ENCODE measurements around the gene C1orf21. TPM values are rescaled to one million over a fixed set of nuclear protein-coding genes. Genes with fewer than 3 reads are reported as not detected.

C1orf21 gene
- total RNA-seq, 2 donors from 2014 or later: 68.1 to 81.1 TPM

GRCh38 chr1:184443624-184444023 is 56.8 kb downstream of the C1orf21 start:
- intact Hi-C loops (cut with DNase I): no loop called here

GRCh38 chr1:184445997-184446396 is 59.2 kb downstream of the C1orf21 start:
- Histone ChIP-seq H3K36me3 (no peaks in the 10 kb centered on the region), H3K4me3 (no peak overlapping the region), H3K27me3 (no peaks in the 10 kb centered on the region), H3K27ac (no peak overlapping the region), H3K9me3 (no peaks in the 10 kb centered on the region), H3K4me1 (peaks cover 4% of the 10 kb centered on the region), H3K9ac (ENCODE audit: low read depth in 2 of 2, low read length in 2 of 2) (no peak overlapping the region)
- intact Hi-C loops (cut with DNase I): no loop called here
- TF ChIP-seq CTCF (IDR thresholded peaks at IDR 0.05): no peak
- DNase-seq: no peak

More at GRCh38 chr1:184443624-184444023, 56.8 kb downstream of the C1orf21 start:
- H3K36me3 ChIP-seq: no peaks in the 10 kb centered on the region
- H3K4me3 ChIP-seq: no peak overlapping the region
- no peak overlapping the region for H3K9ac ChIP-seq (ENCODE audit: low read depth in 2 of 2, low read length in 2 of 2)
- H3K27me3 ChIP-seq: no peaks in the 10 kb centered on the region
- no peak for DNase-seq
- no peak for TF ChIP-seq CTCF (IDR thresholded peaks at IDR 0.05)
- H3K4me1 ChIP-seq: peaks cover 4% of the 10 kb centered on the region
- no peaks in the 10 kb centered on the region for H3K9me3 ChIP-seq
- no peak overlapping the region for H3K27ac ChIP-seq

GRCh38 chr1:184447651-184448185 is 60.9 kb downstream of the C1orf21 start:
- H3K27ac ChIP-seq: no peak overlapping the region
- no peak overlapping the region for H3K4me3 ChIP-seq
- no peaks in the 10 kb centered on the region for H3K36me3 ChIP-seq
- no peak for DNase-seq
- no peaks in the 10 kb centered on the region for H3K9me3 ChIP-seq
- no peak overlapping the region for H3K9ac ChIP-seq (ENCODE audit: low read depth in 2 of 2, low read length in 2 of 2)
- intact Hi-C loops (cut with DNase I): no loop called here
- no peaks in the 10 kb centered on the region for H3K27me3 ChIP-seq
- no peak for TF ChIP-seq CTCF (IDR thresholded peaks at IDR 0.05)
- H3K4me1 ChIP-seq: no peaks in the 10 kb centered on the region

GRCh38 chr1:184449916-184450315 is 63.1 kb downstream of the C1orf21 start:
- Histone ChIP-seq H3K27me3 (no peaks in the 10 kb centered on the region), H3K4me1 (no peaks in the 10 kb centered on the region), H3K36me3 (no peaks in the 10 kb centered on the region), H3K27ac (no peak overlapping the region), H3K9ac (ENCODE audit: low read depth in 2 of 2, low read length in 2 of 2) (no peak overlapping the region), H3K4me3 (no peak overlapping the region), H3K9me3 (no peaks in the 10 kb centered on the region)
- DNase-seq: no peak
- intact Hi-C loops (cut with DNase I): no loop called here
- TF ChIP-seq CTCF (IDR thresholded peaks at IDR 0.05): no peak

- Histone ChIP-seq H3K9ac (ENCODE audit: low read depth in 2 of 2, low read length in 2 of 2) (no peak overlapping the region), H3K4me1 (no peaks in the 10 kb centered on the region), H3K27me3 (no peaks in the 10 kb centered on the region), H3K27ac (no peak overlapping the region), H3K36me3 (no peaks in the 10 kb centered on the region), H3K9me3 (no peaks in the 10 kb centered on the region), H3K4me3 (no peak overlapping the region)
- TF ChIP-seq CTCF (IDR thresholded peaks at IDR 0.05): no peak
- no peak for DNase-seq
- intact Hi-C loops (cut with DNase I): no loop called here
Observed at GRCh38 chr1:184455786-184456185, 69.0 kb downstream of the C1orf21 start.
